Measurements from ENCODE around the gene ZMYND12. TPM values are rescaled to one million over a fixed set of nuclear protein-coding genes. Genes with fewer than 3 reads are reported as not detected.

ZMYND12 gene
- total and polyA plus RNA-seq, 7 donors: 0.54 to 10.9 (median 1.0) TPM

Small RNA genes lying within 50 kb of the gene (small RNA-seq; reads per million reads assigned to genes)
- gene TMSB4XP1: 0 reads per million in 3 donors

Other genes with a start within 250 kb of the ZMYND12 start
- 10 to 100 TPM; 39.9 to 53.8 (median 47.4) TPM for gene FOXJ3, start 120.8 kb downstream of the ZMYND12 start, total RNA-seq
- 10 to 100 TPM; 14.4 to 16.8 (median 14.8) TPM for gene FOXJ3, start 120.8 kb downstream of the ZMYND12 start, polyA plus RNA-seq
- 10 to 100 TPM in 1 of 4 donors, 1 to 10 TPM in 3; 2.1 to 11.4 (median 3.6) TPM for gene RIMKLA, start 75.2 kb downstream of the ZMYND12 start, total RNA-seq
- gene RIMKLA, start 75.2 kb downstream of the ZMYND12 start, polyA plus RNA-seq: 1 to 10 TPM; 2.6 to 7.6 (median 6.6) TPM
- 10 to 100 TPM; 32.1 to 99.9 (median 52.5) TPM for gene PPCS, start 521 bp upstream of the ZMYND12 start, total RNA-seq
- gene PPCS, start 521 bp upstream of the ZMYND12 start, polyA plus RNA-seq: 100 to 1,000 TPM in 2 of 3 donors, 10 to 100 TPM in 1; 79.4 to 257 (median 200) TPM
- 1 to 10 TPM; 3.3 to 3.9 (median 3.8) TPM for gene CCDC30, start 7.3 kb upstream of the ZMYND12 start, total RNA-seq
- 1 to 10 TPM in 2 of 3 donors, under 1 TPM in 1; 0.69 to 1.2 (median 1.0) TPM for gene CCDC30, start 7.3 kb upstream of the ZMYND12 start, polyA plus RNA-seq
- gene PPIH, start 202.4 kb upstream of the ZMYND12 start, total RNA-seq: 10 to 100 TPM; 19.7 to 32.9 (median 27.5) TPM
- gene PPIH, start 202.4 kb upstream of the ZMYND12 start, polyA plus RNA-seq: 10 to 100 TPM; 39.6 to 71.1 (median 45.5) TPM
- 100 to 1,000 TPM; 685 to 773 (median 728) TPM for gene YBX1, start 226.4 kb upstream of the ZMYND12 start, total RNA-seq
- gene YBX1, start 226.4 kb upstream of the ZMYND12 start, polyA plus RNA-seq: 100 to 1,000 TPM; 695 to 897 (median 801) TPM

All from sigmoid colon (tissue), 7 donors.